HL-60 (cell line): Measurements from ENCODE around the gene BANF2.

Experiments used
- POLR2AphosphoS5 ChIP-seq: IDR thresholded peaks from 2 replicates; pipeline ENCODE4 v1.6.1; 2012; ENCODE audit warnings: low read depth
- TF ChIP-seq, protein P1 (sequence below): IDR thresholded peaks from one replicate; pipeline ENCODE4 v1.5.1; 2011; ENCODE audit warnings: low read length, control low read depth, inconsistent platforms; ENCODE audit not compliant: insufficient read depth

DNA sequence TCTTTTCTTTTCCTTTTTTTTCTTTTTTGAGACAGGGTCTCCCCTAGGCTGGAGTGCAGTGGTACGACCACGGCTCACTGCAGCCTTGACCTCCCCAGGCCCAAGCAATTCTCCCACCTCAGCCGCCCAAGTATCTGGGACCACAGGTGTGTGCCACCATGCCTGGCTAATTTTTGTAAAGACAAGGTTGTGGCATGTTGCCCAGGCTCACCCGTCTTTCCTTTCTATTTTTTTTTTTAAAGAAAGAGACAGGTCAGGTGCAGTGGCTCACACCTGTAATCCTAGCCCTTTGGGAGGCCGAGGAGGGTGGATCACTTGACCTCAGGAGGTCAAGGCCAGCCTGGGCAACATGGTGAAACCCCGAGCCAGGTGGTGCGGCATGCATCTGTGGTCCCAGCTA, 16.6 kb downstream of the BANF2 start:
- TF ChIP-seq, protein P1, sequence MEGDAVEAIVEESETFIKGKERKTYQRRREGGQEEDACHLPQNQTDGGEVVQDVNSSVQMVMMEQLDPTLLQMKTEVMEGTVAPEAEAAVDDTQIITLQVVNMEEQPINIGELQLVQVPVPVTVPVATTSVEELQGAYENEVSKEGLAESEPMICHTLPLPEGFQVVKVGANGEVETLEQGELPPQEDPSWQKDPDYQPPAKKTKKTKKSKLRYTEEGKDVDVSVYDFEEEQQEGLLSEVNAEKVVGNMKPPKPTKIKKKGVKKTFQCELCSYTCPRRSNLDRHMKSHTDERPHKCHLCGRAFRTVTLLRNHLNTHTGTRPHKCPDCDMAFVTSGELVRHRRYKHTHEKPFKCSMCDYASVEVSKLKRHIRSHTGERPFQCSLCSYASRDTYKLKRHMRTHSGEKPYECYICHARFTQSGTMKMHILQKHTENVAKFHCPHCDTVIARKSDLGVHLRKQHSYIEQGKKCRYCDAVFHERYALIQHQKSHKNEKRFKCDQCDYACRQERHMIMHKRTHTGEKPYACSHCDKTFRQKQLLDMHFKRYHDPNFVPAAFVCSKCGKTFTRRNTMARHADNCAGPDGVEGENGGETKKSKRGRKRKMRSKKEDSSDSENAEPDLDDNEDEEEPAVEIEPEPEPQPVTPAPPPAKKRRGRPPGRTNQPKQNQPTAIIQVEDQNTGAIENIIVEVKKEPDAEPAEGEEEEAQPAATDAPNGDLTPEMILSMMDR, result no peak
- TF ChIP-seq POLR2AphosphoS5, result no peak
